OCI-LY7 (cell line): ENCODE measurements around the gene COBL. TPM values are rescaled to one million over a fixed set of nuclear protein-coding genes. Genes with fewer than 3 reads are reported as not detected.

ENCODE experiments used
- BruUV-seq: library from RNA; stranded (reverse); fragments of 400-500 nt; replicated peaks from 2 replicates; lab custom pipeline; 2021; lab: Mats Ljungman, UMichigan
- CTCF ChIA-PET: fragments of 300-600 bp; sonication (Branson Sonifier 250); formaldehyde crosslinking; loops from one replicate; lab custom pipeline; 2022; ENCODE audit warnings: antibody characterized with exemption; ENCODE audit not compliant: unreplicated experiment; lab: Charles Lee
- POLR2A ChIA-PET: fragments of 300-600 bp; sonication (Branson Sonifier 250); formaldehyde crosslinking; loops from one replicate; lab custom pipeline; 2022; ENCODE audit warnings: antibody characterized with exemption; lab: Charles Lee
- DNase-seq: peaks from one replicate; pipeline ENCODE4 v3.0.0-alpha.2; 2015; ENCODE audit warnings: low spot score
- H2AFZ ChIP-seq: fragments of 200-600 bp; sonication (generic), shearing (Covaris generic); 2 replicates; pipeline ENCODE4 v1.6.1; 2014; ENCODE audit warnings: mild to moderate bottlenecking, antibody characterized with exemption, low read length, moderate library complexity
- H3K27ac ChIP-seq: fragments of 200-600 bp; sonication (generic); 2 replicates; pipeline ENCODE4 v1.5.1; 2014; ENCODE audit warnings: mixed run types, low read depth, mild to moderate bottlenecking, moderate library complexity, low read length, inconsistent platforms; ENCODE audit not compliant: poor library complexity, severe bottlenecking
- H3K36me3 ChIP-seq: fragments of 200-600 bp; sonication (generic); 2 replicates; pipeline ENCODE4 v1.6.1; 2014; ENCODE audit warnings: mild to moderate bottlenecking, antibody characterized with exemption, low read length, moderate library complexity, mixed read lengths; ENCODE audit not compliant: insufficient read depth
- H3K4me1 ChIP-seq: fragments of 200-600 bp; sonication (generic); 2 replicates; pipeline ENCODE4 v1.5.1; 2014; ENCODE audit warnings: mild to moderate bottlenecking, low read length; ENCODE audit not compliant: insufficient read depth, poor library complexity, severe bottlenecking
- H3K4me2 ChIP-seq: fragments of 200-600 bp; sonication (generic); 2 replicates; pipeline ENCODE4 v1.6.1; 2014; ENCODE audit warnings: mild to moderate bottlenecking, low read length
- H3K4me3 ChIP-seq: fragments of 200-600 bp; sonication (generic); 2 replicates; pipeline ENCODE4 v1.5.1; 2014; ENCODE audit warnings: mild to moderate bottlenecking, low read depth, low read length; ENCODE audit not compliant: poor library complexity, severe bottlenecking
- H3K79me2 ChIP-seq: fragments of 200-600 bp; sonication (generic); 2 replicates; pipeline ENCODE4 v1.6.1; 2016; ENCODE audit warnings: low read depth, mild to moderate bottlenecking, low read length, moderate library complexity, mixed read lengths; ENCODE audit not compliant: insufficient read depth
- H3K9me2 ChIP-seq: fragments of 200-600 bp; sonication (generic); 2 replicates; pipeline ENCODE4 v1.6.1; 2016; ENCODE audit warnings: mild to moderate bottlenecking, low read length, mixed read lengths; ENCODE audit not compliant: insufficient read depth
- H3K9me3 ChIP-seq: fragments of 200-600 bp; sonication (generic); 2 replicates; pipeline ENCODE4 v1.6.1; 2014; ENCODE audit warnings: mild to moderate bottlenecking, mixed run types, low read length, mixed read lengths
- H4K20me1 ChIP-seq: fragments of 200-600 bp; sonication (generic); 2 replicates; pipeline ENCODE4 v1.6.1; 2014; ENCODE audit warnings: mild to moderate bottlenecking, antibody characterized with exemption, low read length, moderate library complexity, mixed read lengths; ENCODE audit not compliant: insufficient read depth
- EZH2phosphoT487 ChIP-seq: fragments of 200-600 bp; sonication (generic); IDR thresholded peaks from 2 replicates; pipeline ENCODE4 v1.6.1; 2018; ENCODE audit warnings: low read depth, borderline replicate concordance, mild to moderate bottlenecking, mixed run types, antibody characterized with exemption, low read length, moderate library complexity, mixed read lengths
- intact Hi-C: fragments of 100-400 bp; cut with micrococcal nuclease; formaldehyde crosslinking; loops from one replicate; pipeline ENCODE4 v1.10.0; 2022; ENCODE audit not compliant: unreplicated experiment
- total RNA-seq, 2 experiments: library from RNA; depleted of rRNA in 1 of 2; stranded (reverse); fragments of >200 nt in 1 of 2; shearing (Covaris generic) in 1 of 2; gene quantifications; 2 replicates each; pipeline ENCODE4 v1.2.3, GENCODE V29; 2014 to 2022
- TF ChIP-seq, protein P1 (sequence below): fragments of 200-600 bp; sonication (generic); conservative IDR thresholded peaks from 2 replicates; pipeline ENCODE4 v1.5.1; 2014; ENCODE audit warnings: mild to moderate bottlenecking, antibody characterized with exemption, low read length, moderate library complexity, mixed read lengths

COBL gene
- total RNA-seq, 2 experiments from 2014 or later = not detected

DNA sequence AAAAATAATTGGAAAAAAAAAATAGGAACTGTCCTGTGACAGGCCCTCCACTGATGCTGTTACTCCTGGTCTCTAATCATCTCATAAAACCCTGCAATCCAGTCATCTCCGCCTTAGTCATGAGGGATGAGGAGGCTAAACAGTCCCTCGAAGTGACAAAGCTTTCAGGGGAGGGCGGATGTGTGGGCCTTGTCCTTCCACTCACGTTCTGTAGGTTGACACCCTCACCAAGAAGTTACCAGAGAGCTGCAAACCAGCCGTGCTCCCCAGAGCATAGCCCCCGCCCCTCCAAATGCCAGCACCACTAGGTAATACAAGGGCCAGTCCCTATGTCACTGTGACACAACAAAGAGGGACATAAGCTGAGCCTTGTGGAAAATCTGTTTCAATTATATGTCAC lies 11.9 kb downstream of the COBL start:
- TF ChIP-seq, protein P1, sequence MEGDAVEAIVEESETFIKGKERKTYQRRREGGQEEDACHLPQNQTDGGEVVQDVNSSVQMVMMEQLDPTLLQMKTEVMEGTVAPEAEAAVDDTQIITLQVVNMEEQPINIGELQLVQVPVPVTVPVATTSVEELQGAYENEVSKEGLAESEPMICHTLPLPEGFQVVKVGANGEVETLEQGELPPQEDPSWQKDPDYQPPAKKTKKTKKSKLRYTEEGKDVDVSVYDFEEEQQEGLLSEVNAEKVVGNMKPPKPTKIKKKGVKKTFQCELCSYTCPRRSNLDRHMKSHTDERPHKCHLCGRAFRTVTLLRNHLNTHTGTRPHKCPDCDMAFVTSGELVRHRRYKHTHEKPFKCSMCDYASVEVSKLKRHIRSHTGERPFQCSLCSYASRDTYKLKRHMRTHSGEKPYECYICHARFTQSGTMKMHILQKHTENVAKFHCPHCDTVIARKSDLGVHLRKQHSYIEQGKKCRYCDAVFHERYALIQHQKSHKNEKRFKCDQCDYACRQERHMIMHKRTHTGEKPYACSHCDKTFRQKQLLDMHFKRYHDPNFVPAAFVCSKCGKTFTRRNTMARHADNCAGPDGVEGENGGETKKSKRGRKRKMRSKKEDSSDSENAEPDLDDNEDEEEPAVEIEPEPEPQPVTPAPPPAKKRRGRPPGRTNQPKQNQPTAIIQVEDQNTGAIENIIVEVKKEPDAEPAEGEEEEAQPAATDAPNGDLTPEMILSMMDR = no peak
- TF ChIP-seq EZH2phosphoT487 = no peak
- DNase-seq = no peak
- CTCF ChIA-PET = no interaction called here
- H3K4me1 ChIP-seq = no peaks in the 10 kb centered on the region
- no peaks in the 10 kb centered on the region for H3K9me2 ChIP-seq
- no peaks in the 10 kb centered on the region for H3K9me3 ChIP-seq
- no peak overlapping the region for H3K4me3 ChIP-seq
- POLR2A ChIA-PET = interaction anchor here (0.9 kb wide), 1 partner anchor 62 kb away, joined by 3 read pairs; no protein-coding TSS in a partner anchor
- no peaks in the 10 kb centered on the region for H3K79me2 ChIP-seq
- intact Hi-C loops = no loop called here
- no TSS peak for BruUV-seq
- H3K27ac ChIP-seq = no peak overlapping the region
- H2AFZ ChIP-seq = no peak overlapping the region
- no peaks in the 10 kb centered on the region for H3K36me3 ChIP-seq
- no peaks in the 10 kb centered on the region for H4K20me1 ChIP-seq
- H3K4me2 ChIP-seq = no peak overlapping the region

DNA sequence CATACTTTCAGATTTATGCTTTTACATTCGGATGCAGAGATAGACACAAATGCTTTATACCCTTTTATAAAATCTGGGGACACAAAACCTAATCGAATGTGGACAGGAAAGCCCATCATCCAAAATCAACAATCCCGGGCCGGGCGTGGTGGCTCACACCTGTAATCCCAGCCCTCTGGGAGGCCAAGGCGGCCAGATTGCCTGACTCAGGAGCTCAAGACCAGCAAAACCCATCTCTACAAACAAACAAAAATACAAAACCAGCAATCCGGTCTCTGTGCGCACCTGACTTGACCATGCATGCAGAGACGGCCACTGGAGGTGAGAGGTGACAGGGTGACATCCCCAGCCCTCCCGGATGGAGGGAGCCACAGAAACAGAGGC lies 13.5 kb downstream of the COBL start:
- ChIA-PET POLR2A (no interaction called here), CTCF (no interaction called here)
- Histone ChIP-seq H3K4me3 (no peak overlapping the region), H3K79me2 (no peaks in the 10 kb centered on the region), H3K4me2 (no peak overlapping the region), H3K9me3 (no peaks in the 10 kb centered on the region), H3K27ac (no peak overlapping the region), H2AFZ (no peak overlapping the region), H4K20me1 (no peaks in the 10 kb centered on the region), H3K36me3 (no peaks in the 10 kb centered on the region), H3K4me1 (no peaks in the 10 kb centered on the region), H3K9me2 (no peaks in the 10 kb centered on the region)
- BruUV-seq = no TSS peak
- no peak for DNase-seq
- intact Hi-C loops = no loop called here
- TF ChIP-seq EZH2phosphoT487 = no peak
- TF ChIP-seq, protein P1 = no peak

DNA sequence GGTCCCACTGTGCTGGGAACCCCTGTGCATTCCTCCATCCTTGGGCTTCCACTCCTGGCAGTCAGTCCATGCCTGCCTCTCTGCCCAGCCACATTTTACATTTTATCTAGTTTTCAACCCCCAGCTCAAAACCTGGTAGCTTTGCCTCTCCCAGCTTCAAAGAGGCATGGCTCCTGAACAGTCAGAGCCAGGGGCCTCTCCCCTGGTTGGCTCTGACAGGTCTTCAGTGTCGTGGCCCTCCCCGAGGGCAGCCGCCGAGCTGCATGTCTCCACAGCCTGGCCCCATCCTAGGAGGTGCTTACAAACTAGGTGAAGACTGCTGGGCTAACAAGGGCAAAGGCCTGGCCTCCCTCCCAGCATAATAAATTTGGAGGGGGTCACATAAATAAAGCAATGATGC lies 14.8 kb downstream of the COBL start:
- no peak overlapping the region for H3K4me2 ChIP-seq
- no peaks in the 10 kb centered on the region for H3K4me1 ChIP-seq
- POLR2A ChIA-PET = interaction anchor here (0.7 kb wide), 1 partner anchor 54 kb away, joined by 4 read pairs; no protein-coding TSS in a partner anchor
- no peaks in the 10 kb centered on the region for H3K79me2 ChIP-seq
- BruUV-seq = no TSS peak
- no peak for DNase-seq
- CTCF ChIA-PET = no interaction called here
- intact Hi-C loops = no loop called here
- H3K27ac ChIP-seq = no peak overlapping the region
- H3K36me3 ChIP-seq = no peaks in the 10 kb centered on the region
- H3K9me3 ChIP-seq = no peaks in the 10 kb centered on the region
- no peaks in the 10 kb centered on the region for H3K9me2 ChIP-seq
- TF ChIP-seq, protein P1 = no peak
- TF ChIP-seq EZH2phosphoT487 = no peak
- H2AFZ ChIP-seq = no peak overlapping the region
- H3K4me3 ChIP-seq = no peak overlapping the region
- H4K20me1 ChIP-seq = no peaks in the 10 kb centered on the region
